ENCODE data around the gene CHKA.

- no peak for TF ChIP-seq CTCF (IDR thresholded peaks at IDR 0.05; ENCODE audit: insufficient read depth, low read length)
- no peak for TF ChIP-seq SPI1 (IDR thresholded peaks at IDR 0.05; ENCODE audit: borderline replicate concordance, low read depth)
- TF ChIP-seq POLR2AphosphoS5 (IDR thresholded peaks at IDR 0.05; ENCODE audit: low read depth): no peak
- TF ChIP-seq REST (IDR thresholded peaks at IDR 0.05; ENCODE audit: insufficient replicate concordance, low read depth): no peak
These were observed 25.7 kb upstream of the CHKA start for GRCh38 chr11:68146704-68147474.

Data from HL-60 (cell line).